RWPE2 (cell line): Measurements from ENCODE around the gene LRRC52.
A peak's percentile ranks its signal among the peaks of the same experiment; 100 is the strongest.
"Not testable (repeated sequence)": the region's sequence is repeated elsewhere in the genome, so short reads cannot be mapped to it uniquely, and the experiment has no call there.

Experiments
- ATAC-seq: fragments of 200-7000 bp; cut with Tn5 transposase; 3 replicates; pipeline ENCODE4 v1.9.1; 2021; ENCODE audit warnings: low read depth
- DNase-seq: peaks from one replicate; pipeline ENCODE4 v3.0.0-alpha.2; 2020; ENCODE audit warnings: low spot score
- H3K27ac ChIP-seq: fragments of 450-650 bp; 2 replicates; pipeline ENCODE4 v1.5.1; 2017; ENCODE audit warnings: mild to moderate bottlenecking; ENCODE audit not compliant: poor library complexity, severe bottlenecking
- H3K27me3 ChIP-seq: fragments of 250-450 bp; sonication (Bioruptor Pico); 2 replicates; pipeline ENCODE4 v1.5.1; 2021; ENCODE audit warnings: mild to moderate bottlenecking, moderate library complexity; ENCODE audit not compliant: insufficient read depth, poor library complexity, severe bottlenecking
- H3K36me3 ChIP-seq: fragments of 250-450 bp; sonication (Bioruptor Pico); 2 replicates; pipeline ENCODE4 v1.5.1; 2020; ENCODE audit warnings: low read depth, mild to moderate bottlenecking, moderate library complexity
- H3K4me1 ChIP-seq: fragments of 250-450 bp; sonication (Bioruptor Pico); 2 replicates; pipeline ENCODE4 v1.5.1; 2021; ENCODE audit warnings: mild to moderate bottlenecking, moderate library complexity; ENCODE audit not compliant: insufficient read depth, poor library complexity, severe bottlenecking
- H3K4me3 ChIP-seq: fragments of 250-450 bp; sonication (Bioruptor Pico); 2 replicates; pipeline ENCODE4 v1.5.1; 2021; ENCODE audit warnings: mild to moderate bottlenecking, moderate library complexity; ENCODE audit not compliant: severe bottlenecking
- H3K9me3 ChIP-seq: fragments of 250-450 bp; sonication (Bioruptor Pico); 2 replicates; pipeline ENCODE4 v1.5.1; 2021; ENCODE audit warnings: mild to moderate bottlenecking, moderate library complexity; ENCODE audit not compliant: severe bottlenecking
- CTCF ChIP-seq: fragments of 450-650 bp; IDR thresholded peaks from one replicate; pipeline ENCODE4 v1.5.1; 2017; ENCODE audit warnings: mild to moderate bottlenecking, moderate library complexity; ENCODE audit not compliant: poor library complexity, severe bottlenecking

The LRRC52 gene

GRCh38 chr1:165586398-165586797 lies 42.6 kb downstream of the LRRC52 start:
- Histone ChIP-seq H3K4me3 (no peak overlapping the region), H3K36me3 (no peaks in the 10 kb centered on the region), H3K4me1 (no peaks in the 10 kb centered on the region), H3K27me3 (no peaks in the 10 kb centered on the region), H3K9me3 (no peaks in the 10 kb centered on the region), H3K27ac (no peak overlapping the region)
- DNase-seq (no peak), ATAC-seq (no peak)
- no peak for TF ChIP-seq CTCF

- not testable (repeated sequence) for H3K36me3 ChIP-seq, H3K27me3 ChIP-seq, H3K9me3 ChIP-seq, H3K4me3 ChIP-seq, H3K4me1 ChIP-seq, DNase-seq, H3K27ac ChIP-seq, ATAC-seq
These were observed 47.6 kb downstream of the LRRC52 start for GRCh38 chr1:165591391-165591790.

GRCh38 chr1:165592945-165593823 lies 49.4 kb downstream of the LRRC52 start:
- TF ChIP-seq CTCF = peak; percentile 94
- no peak overlapping the region for H3K4me3 ChIP-seq
- H3K9me3 ChIP-seq = no peaks in the 10 kb centered on the region
- no peaks in the 10 kb centered on the region for H3K27me3 ChIP-seq
- H3K36me3 ChIP-seq = no peaks in the 10 kb centered on the region
- ATAC-seq = no peak
- peaks cover 4% of the 10 kb centered on the region for H3K4me1 ChIP-seq
- no peak overlapping the region for H3K27ac ChIP-seq
- no peak for DNase-seq

GRCh38 chr1:165595246-165595938 lies 51.6 kb downstream of the LRRC52 start:
- H3K27ac ChIP-seq = no peak overlapping the region
- TF ChIP-seq CTCF = no peak
- ATAC-seq (no peak), DNase-seq (no peak)
- H3K27me3 ChIP-seq = no peaks in the 10 kb centered on the region
- H3K4me1 ChIP-seq = peaks cover 9% of the 10 kb centered on the region
- H3K4me3 ChIP-seq = no peak overlapping the region
- no peaks in the 10 kb centered on the region for H3K36me3 ChIP-seq
- H3K9me3 ChIP-seq = no peaks in the 10 kb centered on the region

GRCh38 chr1:165597883-165598675 lies 54.3 kb downstream of the LRRC52 start:
- Histone ChIP-seq H3K9me3 (no peaks in the 10 kb centered on the region), H3K4me1 (peaks cover 9% of the 10 kb centered on the region), H3K27ac (peak overlapping the region; percentile 70), H3K27me3 (no peaks in the 10 kb centered on the region), H3K4me3 (peak overlapping the region; percentile 45), H3K36me3 (no peaks in the 10 kb centered on the region)
- TF ChIP-seq CTCF = no peak
- DNase-seq (peak; percentile 97), ATAC-seq (peak; percentile 97)
